SU-DHL-6 (cell line): ENCODE measurements around the gene SLC9A3.

ENCODE experiments used
- EZH2phosphoT487 ChIP-seq: fragments of 200-600 bp; sonication (generic), shearing (Covaris generic); conservative IDR thresholded peaks from 2 replicates; pipeline ENCODE4 v1.6.1; 2018; ENCODE audit warnings: mild to moderate bottlenecking, antibody characterized with exemption, low read length, moderate library complexity, mixed read lengths
- TF ChIP-seq, protein P1 (sequence below): fragments of 200-600 bp; sonication (generic); IDR thresholded peaks from one replicate; pipeline ENCODE4 v1.5.1; 2017; ENCODE audit warnings: antibody characterized with exemption, mild to moderate bottlenecking, low read length, moderate library complexity; ENCODE audit not compliant: insufficient read depth, poor library complexity, severe bottlenecking

DNA sequence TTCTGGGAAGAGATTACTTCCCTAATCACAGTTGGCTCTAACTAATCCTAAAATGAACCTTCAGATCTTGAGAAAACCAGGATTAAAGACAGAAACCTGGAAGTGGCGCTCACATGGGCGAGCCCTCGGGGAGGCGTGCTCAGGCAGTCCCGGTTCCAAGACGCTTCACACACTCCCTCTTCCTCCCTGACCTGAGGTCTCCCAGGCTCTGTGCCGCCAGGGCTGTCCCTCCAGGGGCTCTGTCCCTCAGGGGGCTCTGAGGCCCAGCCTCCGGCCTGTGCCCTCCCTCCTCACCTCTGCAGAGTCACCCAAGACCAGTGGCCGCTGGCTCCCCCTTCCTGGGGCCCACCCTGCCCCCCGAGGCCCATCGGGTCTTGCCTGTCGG is 10.2 kb downstream of the SLC9A3 start:
- TF ChIP-seq, protein P1, sequence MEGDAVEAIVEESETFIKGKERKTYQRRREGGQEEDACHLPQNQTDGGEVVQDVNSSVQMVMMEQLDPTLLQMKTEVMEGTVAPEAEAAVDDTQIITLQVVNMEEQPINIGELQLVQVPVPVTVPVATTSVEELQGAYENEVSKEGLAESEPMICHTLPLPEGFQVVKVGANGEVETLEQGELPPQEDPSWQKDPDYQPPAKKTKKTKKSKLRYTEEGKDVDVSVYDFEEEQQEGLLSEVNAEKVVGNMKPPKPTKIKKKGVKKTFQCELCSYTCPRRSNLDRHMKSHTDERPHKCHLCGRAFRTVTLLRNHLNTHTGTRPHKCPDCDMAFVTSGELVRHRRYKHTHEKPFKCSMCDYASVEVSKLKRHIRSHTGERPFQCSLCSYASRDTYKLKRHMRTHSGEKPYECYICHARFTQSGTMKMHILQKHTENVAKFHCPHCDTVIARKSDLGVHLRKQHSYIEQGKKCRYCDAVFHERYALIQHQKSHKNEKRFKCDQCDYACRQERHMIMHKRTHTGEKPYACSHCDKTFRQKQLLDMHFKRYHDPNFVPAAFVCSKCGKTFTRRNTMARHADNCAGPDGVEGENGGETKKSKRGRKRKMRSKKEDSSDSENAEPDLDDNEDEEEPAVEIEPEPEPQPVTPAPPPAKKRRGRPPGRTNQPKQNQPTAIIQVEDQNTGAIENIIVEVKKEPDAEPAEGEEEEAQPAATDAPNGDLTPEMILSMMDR: no peak
- TF ChIP-seq EZH2phosphoT487: no peak
